ENCODE measurements around the gene SH3RF3.

Gene SH3RF3

GRCh38 chr2:109138449-109138848 lies 9.4 kb downstream of the SH3RF3 start:
- DNase-seq (ENCODE audit: low read depth in 2 of 2), result no peak

- DNase-seq (ENCODE audit: low read depth in 2 of 2), result no peak
Measured at GRCh38 chr2:109139002-109139401, 10.0 kb downstream of the SH3RF3 start.

GRCh38 chr2:109139865-109140396 lies 10.9 kb downstream of the SH3RF3 start:
- no peak for DNase-seq (ENCODE audit: low read depth in 2 of 2)

GRCh38 chr2:109141006-109141600 lies 12.1 kb downstream of the SH3RF3 start:
- no peak for DNase-seq (ENCODE audit: low read depth in 2 of 2)

- DNase-seq (ENCODE audit: low read depth in 2 of 2), result no peak
Measured at GRCh38 chr2:109141727-109142283, 12.8 kb downstream of the SH3RF3 start.

- DNase-seq (ENCODE audit: low read depth in 2 of 2), result no peak
Measured at GRCh38 chr2:109142416-109143210, 13.6 kb downstream of the SH3RF3 start.

GRCh38 chr2:109143214-109144187 lies 14.5 kb downstream of the SH3RF3 start:
- DNase-seq (ENCODE audit: low read depth in 2 of 2), result no peak

- DNase-seq (ENCODE audit: low read depth in 2 of 2), result no peak
Measured at GRCh38 chr2:109144271-109144670, 15.3 kb downstream of the SH3RF3 start.

- DNase-seq (ENCODE audit: low read depth in 2 of 2), result no peak
Measured at GRCh38 chr2:109144721-109145120, 15.7 kb downstream of the SH3RF3 start.

GRCh38 chr2:109145286-109145685 lies 16.3 kb downstream of the SH3RF3 start:
- no peak for DNase-seq (ENCODE audit: low read depth in 2 of 2)

GRCh38 chr2:109147405-109147804 lies 18.4 kb downstream of the SH3RF3 start:
- DNase-seq (ENCODE audit: low read depth in 2 of 2), result no peak

- DNase-seq (ENCODE audit: low read depth in 2 of 2), result no peak
Measured at GRCh38 chr2:109148117-109148746, 19.2 kb downstream of the SH3RF3 start.

GRCh38 chr2:109148991-109149645 lies 20.1 kb downstream of the SH3RF3 start:
- DNase-seq (ENCODE audit: low read depth in 2 of 2), result no peak

GRCh38 chr2:109150559-109150958 lies 21.6 kb downstream of the SH3RF3 start:
- no peak for DNase-seq (ENCODE audit: low read depth in 2 of 2)

GRCh38 chr2:109151519-109151918 lies 22.5 kb downstream of the SH3RF3 start:
- DNase-seq (ENCODE audit: low read depth in 2 of 2), result no peak

- no peak for DNase-seq (ENCODE audit: low read depth in 2 of 2)
Measured at GRCh38 chr2:109153005-109153784, 24.2 kb downstream of the SH3RF3 start.

GRCh38 chr2:109153807-109154206 lies 24.8 kb downstream of the SH3RF3 start:
- DNase-seq (ENCODE audit: low read depth in 2 of 2), result no peak

- DNase-seq (ENCODE audit: low read depth in 2 of 2), result no peak
Measured at GRCh38 chr2:109154226-109154625, 25.2 kb downstream of the SH3RF3 start.

- no peak for DNase-seq (ENCODE audit: low read depth in 2 of 2)
Measured at GRCh38 chr2:109155553-109156451, 26.8 kb downstream of the SH3RF3 start.

Measured in stimulated activated CD4-positive, alpha-beta T cell treated with anti-CD3 and anti-CD28 coated beads, Interleukin-1b, Interleukin-23, amount 100 ng/mL, for 1 hour (primary cell).